Measurements from ENCODE around the gene F3. TPM values are rescaled to one million over a fixed set of nuclear protein-coding genes. Genes with fewer than 3 reads are reported as not detected.

Gene F3
- total and polyA plus RNA-seq, 4 experiments from 2014 or later = 0.22 to 0.44 TPM; not detected in 2

- intact Hi-C loops (cut with micrococcal nuclease) = no loop called here
Observed at GRCh38 chr1:94535095-94535494, 6.5 kb downstream of the F3 start.

GRCh38 chr1:94532077-94532476 is 9.5 kb downstream of the F3 start:
- Mint-ChIP-seq H3K4me3 (no peak overlapping the region), H3K27me3 (peaks cover 7 to 12% of the 10 kb centered on the region in 2 donors), H3K27ac (no peak overlapping the region), H3K36me3 (no peaks in the 10 kb centered on the region), H3K4me1 (no peaks in the 10 kb centered on the region), H3K9me3 (no peaks in the 10 kb centered on the region)
- ChIA-PET POLR2A (ENCODE audit: partially characterized antibody) (no interaction called here), CTCF (ENCODE audit: partially characterized antibody) (no interaction called here)
- intact Hi-C loops (cut with micrococcal nuclease) = no loop called here
- Histone ChIP-seq H3K27me3 (ENCODE audit: insufficient read depth, low read length) (peaks cover 2% of the 10 kb centered on the region), H3K36me3 (ENCODE audit: insufficient read depth, low read length) (no peaks in the 10 kb centered on the region), H3K9me3 (ENCODE audit: control insufficient read depth in 1 of 2, low read length in 2 of 2) (no peaks in the 10 kb centered on the region), H3K4me1 (ENCODE audit: insufficient read depth, low read length) (no peaks in the 10 kb centered on the region), H3K27ac (ENCODE audit: low read depth, low read length) (no peak overlapping the region), H3K4me3 (ENCODE audit: low read length in 2 of 2) (no peak overlapping the region)
- no peak for DNase-seq

More at GRCh38 chr1:94535095-94535494, 6.5 kb downstream of the F3 start:
- Mint-ChIP-seq H3K27ac (no peak overlapping the region), H3K4me3 (no peak overlapping the region), H3K36me3 (no peaks in the 10 kb centered on the region), H3K4me1 (no peaks in the 10 kb centered on the region), H3K27me3 (peaks cover 22 to 25% of the 10 kb centered on the region in 2 donors), H3K9me3 (no peaks in the 10 kb centered on the region)
- DNase-seq = no peak
- Histone ChIP-seq H3K36me3 (ENCODE audit: insufficient read depth, low read length) (no peaks in the 10 kb centered on the region), H3K27me3 (ENCODE audit: insufficient read depth, low read length) (peaks cover 4% of the 10 kb centered on the region), H3K9me3 (ENCODE audit: control insufficient read depth in 1 of 2, low read length in 2 of 2) (no peaks in the 10 kb centered on the region), H3K4me3 (ENCODE audit: low read length in 2 of 2) (no peak overlapping the region), H3K4me1 (ENCODE audit: insufficient read depth, low read length) (no peaks in the 10 kb centered on the region), H3K27ac (ENCODE audit: low read depth, low read length) (no peak overlapping the region)
- ChIA-PET CTCF (ENCODE audit: partially characterized antibody) (no interaction called here), POLR2A (ENCODE audit: partially characterized antibody) (interaction anchor here (0.6 kb wide), 1 partner anchor 25 kb away, joined by 6 read pairs; no protein-coding TSS in a partner anchor)

GRCh38 chr1:94531664-94532063 is 9.9 kb downstream of the F3 start:
- no peak overlapping the region for H3K27ac ChIP-seq (ENCODE audit: low read depth, low read length)
- Mint-ChIP-seq H3K9me3 (no peaks in the 10 kb centered on the region), H3K4me1 (no peaks in the 10 kb centered on the region), H3K27ac (no peak overlapping the region), H3K4me3 (no peak overlapping the region), H3K36me3 (no peaks in the 10 kb centered on the region), H3K27me3 (peaks cover 5 to 8% of the 10 kb centered on the region in 2 donors)
- H3K27me3 ChIP-seq (ENCODE audit: insufficient read depth, low read length) = no peaks in the 10 kb centered on the region
- CTCF ChIA-PET (ENCODE audit: partially characterized antibody) = no interaction called here
- H3K4me1 ChIP-seq (ENCODE audit: insufficient read depth, low read length) = no peaks in the 10 kb centered on the region
- POLR2A ChIA-PET (ENCODE audit: partially characterized antibody) = no interaction called here
- H3K36me3 ChIP-seq (ENCODE audit: insufficient read depth, low read length) = no peaks in the 10 kb centered on the region
- no peak for DNase-seq
- no peaks in the 10 kb centered on the region for H3K9me3 ChIP-seq (ENCODE audit: control insufficient read depth in 1 of 2, low read length in 2 of 2)
- intact Hi-C loops (cut with micrococcal nuclease) = no loop called here
- H3K4me3 ChIP-seq (ENCODE audit: low read length in 2 of 2) = no peak overlapping the region

- intact Hi-C loops (cut with micrococcal nuclease) = no loop called here
- Mint-ChIP-seq H3K4me3 (no peak overlapping the region), H3K27ac (no peak overlapping the region), H3K9me3 (no peaks in the 10 kb centered on the region), H3K27me3 (peaks cover 0 to 8% of the 10 kb centered on the region in 2 donors), H3K4me1 (no peaks in the 10 kb centered on the region), H3K36me3 (no peaks in the 10 kb centered on the region)
- Histone ChIP-seq H3K27ac (ENCODE audit: low read depth, low read length) (no peak overlapping the region), H3K4me3 (ENCODE audit: low read length in 2 of 2) (no peak overlapping the region), H3K4me1 (ENCODE audit: insufficient read depth, low read length) (no peaks in the 10 kb centered on the region), H3K36me3 (ENCODE audit: insufficient read depth, low read length) (no peaks in the 10 kb centered on the region), H3K9me3 (ENCODE audit: control insufficient read depth in 1 of 2, low read length in 2 of 2) (no peaks in the 10 kb centered on the region), H3K27me3 (ENCODE audit: insufficient read depth, low read length) (no peaks in the 10 kb centered on the region)
- ChIA-PET CTCF (ENCODE audit: partially characterized antibody) (interaction anchor here (0.6 kb wide), 1 partner anchor 30 kb away, joined by 3 read pairs; no protein-coding TSS in a partner anchor), POLR2A (ENCODE audit: partially characterized antibody) (no interaction called here)
- no peak for DNase-seq
Observed at GRCh38 chr1:94530373-94530878, 11.1 kb downstream of the F3 start.

- Histone ChIP-seq H3K36me3 (ENCODE audit: insufficient read depth, low read length) (no peaks in the 10 kb centered on the region), H3K4me3 (ENCODE audit: low read length in 2 of 2) (no peak overlapping the region), H3K4me1 (ENCODE audit: insufficient read depth, low read length) (no peaks in the 10 kb centered on the region), H3K9me3 (ENCODE audit: control insufficient read depth in 1 of 2, low read length in 2 of 2) (no peaks in the 10 kb centered on the region), H3K27me3 (ENCODE audit: insufficient read depth, low read length) (no peaks in the 10 kb centered on the region), H3K27ac (ENCODE audit: low read depth, low read length) (no peak overlapping the region)
- Mint-ChIP-seq H3K27me3 (peaks cover 0 to 2% of the 10 kb centered on the region in 2 donors), H3K4me1 (no peaks in the 10 kb centered on the region), H3K9me3 (no peaks in the 10 kb centered on the region), H3K27ac (no peak overlapping the region), H3K36me3 (no peaks in the 10 kb centered on the region), H3K4me3 (no peak overlapping the region)
- intact Hi-C loops (cut with micrococcal nuclease) = no loop called here
- ChIA-PET POLR2A (ENCODE audit: partially characterized antibody) (no interaction called here), CTCF (ENCODE audit: partially characterized antibody) (no interaction called here)
- DNase-seq = no peak
Observed at GRCh38 chr1:94529416-94529815, 12.1 kb downstream of the F3 start.

GRCh38 chr1:94528826-94529225 is 12.7 kb downstream of the F3 start:
- Mint-ChIP-seq H3K9me3 (no peaks in the 10 kb centered on the region), H3K27ac (no peak overlapping the region), H3K4me1 (no peaks in the 10 kb centered on the region), H3K36me3 (no peaks in the 10 kb centered on the region), H3K4me3 (no peak overlapping the region), H3K27me3 (peaks cover 0 to 2% of the 10 kb centered on the region in 2 donors)
- Histone ChIP-seq H3K36me3 (ENCODE audit: insufficient read depth, low read length) (no peaks in the 10 kb centered on the region), H3K4me3 (ENCODE audit: low read length in 2 of 2) (no peak overlapping the region), H3K27ac (ENCODE audit: low read depth, low read length) (no peak overlapping the region), H3K4me1 (ENCODE audit: insufficient read depth, low read length) (no peaks in the 10 kb centered on the region), H3K27me3 (ENCODE audit: insufficient read depth, low read length) (no peaks in the 10 kb centered on the region), H3K9me3 (ENCODE audit: control insufficient read depth in 1 of 2, low read length in 2 of 2) (no peaks in the 10 kb centered on the region)
- ChIA-PET CTCF (ENCODE audit: partially characterized antibody) (no interaction called here), POLR2A (ENCODE audit: partially characterized antibody) (no interaction called here)
- no peak for DNase-seq
- intact Hi-C loops (cut with micrococcal nuclease) = no loop called here

GRCh38 chr1:94528299-94528698 is 13.3 kb downstream of the F3 start:
- H3K27me3 ChIP-seq (ENCODE audit: insufficient read depth, low read length) = no peaks in the 10 kb centered on the region
- no peaks in the 10 kb centered on the region for H3K36me3 ChIP-seq (ENCODE audit: insufficient read depth, low read length)
- Mint-ChIP-seq H3K4me1 (no peaks in the 10 kb centered on the region), H3K27ac (no peak overlapping the region), H3K4me3 (no peak overlapping the region), H3K36me3 (no peaks in the 10 kb centered on the region), H3K27me3 (peaks cover 0 to 2% of the 10 kb centered on the region in 2 donors), H3K9me3 (no peaks in the 10 kb centered on the region)
- H3K9me3 ChIP-seq (ENCODE audit: control insufficient read depth in 1 of 2, low read length in 2 of 2) = no peaks in the 10 kb centered on the region
- ChIA-PET POLR2A (ENCODE audit: partially characterized antibody) (no interaction called here), CTCF (ENCODE audit: partially characterized antibody) (no interaction called here)
- intact Hi-C loops (cut with micrococcal nuclease) = no loop called here
- no peak overlapping the region for H3K27ac ChIP-seq (ENCODE audit: low read depth, low read length)
- no peak for DNase-seq
- H3K4me3 ChIP-seq (ENCODE audit: low read length in 2 of 2) = no peak overlapping the region
- no peaks in the 10 kb centered on the region for H3K4me1 ChIP-seq (ENCODE audit: insufficient read depth, low read length)
